Measurements from ENCODE around the gene SGCE.

- TF ChIP-seq CTCF (IDR thresholded peaks at IDR 0.05; ENCODE audit: low read depth, low read length, missing input control) = no peak
- TF ChIP-seq YY1 (IDR thresholded peaks at IDR 0.05) = no peak
- no peak for TF ChIP-seq RAD21 (IDR thresholded peaks at IDR 0.05)
- no peak for TF ChIP-seq RXRA (IDR thresholded peaks at IDR 0.05)
- TF ChIP-seq JUND (IDR thresholded peaks at IDR 0.05) = no peak
- no peak for TF ChIP-seq SP1 (IDR thresholded peaks at IDR 0.05)
- TF ChIP-seq TAF1 (conservative IDR thresholded peaks at IDR 0.05) = no peak
These were observed 65.3 kb downstream of the SGCE start for GRCh38 chr7:94590526-94591162.
